Measurements from ENCODE around the gene RRP36. TPM values are rescaled to one million over a fixed set of nuclear protein-coding genes. Genes with fewer than 3 reads are reported as not detected.

Gene RRP36
- total RNA-seq, 1 experiment from 2014 or later, result 31.5 TPM

GRCh38 chr6:43070028-43070632 is 48.7 kb downstream of the RRP36 start:
- no peaks in the 10 kb centered on the region for H4K20me1 ChIP-seq (ENCODE audit: insufficient read depth, low read depth, low read length)
- H2AFZ ChIP-seq (ENCODE audit: low read length), result no peak overlapping the region
- peak; percentile 88 for DNase-seq
- no peak overlapping the region for H3K9ac ChIP-seq (ENCODE audit: low read length)
- H3K9me2 ChIP-seq (replicated peaks; ENCODE audit: insufficient read depth, low read length), result no peaks in the 10 kb centered on the region
- no peak overlapping the region for H3K4me3 ChIP-seq (ENCODE audit: low read length)
- no peaks in the 10 kb centered on the region for H3K79me2 ChIP-seq (ENCODE audit: low read length)
- H3K27me3 ChIP-seq (ENCODE audit: low read length), result no peaks in the 10 kb centered on the region
- no peaks in the 10 kb centered on the region; the same call in 1 of the 2 replicates for H3K36me3 ChIP-seq (ENCODE audit: insufficient read depth, low read length)
- no peak overlapping the region for H3K4me2 ChIP-seq (ENCODE audit: low read depth, low read length, poor library complexity, severe bottlenecking)
- H3K9me3 ChIP-seq (ENCODE audit: low read length), result no peaks in the 10 kb centered on the region
- peaks cover 12% of the 10 kb centered on the region for H3K4me1 ChIP-seq (ENCODE audit: low read length)
- H3K27ac ChIP-seq (ENCODE audit: low read length), result no peak overlapping the region

DNA sequence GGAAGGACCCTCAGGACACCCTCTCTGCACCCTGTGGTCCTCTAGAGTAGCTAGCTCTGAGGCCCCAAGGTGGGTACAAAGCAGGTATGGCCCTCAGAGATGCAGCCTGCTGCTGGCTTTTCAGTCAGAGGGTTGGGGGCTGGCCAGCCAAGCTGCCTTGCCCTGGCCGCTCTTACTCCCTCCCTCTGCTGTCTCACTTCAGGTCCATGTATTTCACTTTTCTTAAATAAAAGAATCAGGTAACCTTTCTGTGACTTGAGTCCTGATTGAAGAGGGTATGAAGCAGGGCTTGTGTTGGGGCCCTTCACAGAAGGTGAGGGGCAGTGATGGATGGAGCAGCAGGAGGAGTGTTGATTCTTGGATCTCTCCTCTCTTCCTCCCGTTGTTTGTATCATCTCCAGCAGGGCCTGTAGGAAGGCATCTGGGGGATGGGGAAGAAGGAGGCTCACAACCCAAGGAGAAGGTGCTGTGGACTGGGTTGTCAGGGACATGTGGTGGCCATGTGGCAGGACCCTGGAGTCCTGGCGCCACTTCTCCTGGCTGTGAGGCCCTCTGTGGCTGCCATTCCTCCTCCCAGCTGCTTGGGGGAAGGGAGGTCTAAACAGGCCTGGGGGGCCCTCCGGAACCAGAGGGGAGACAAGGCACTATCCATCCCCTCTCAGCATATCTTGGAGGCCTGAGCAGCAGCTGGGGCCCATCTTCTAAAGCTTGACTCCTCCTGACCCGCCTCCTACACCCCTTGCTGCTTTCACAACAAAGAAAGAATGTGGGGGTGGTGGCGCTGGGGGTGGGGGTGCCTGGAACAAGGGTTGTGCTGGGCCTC is 53.6 kb downstream of the RRP36 start:
- H3K36me3 ChIP-seq (ENCODE audit: insufficient read depth, low read length), result no peaks in the 10 kb centered on the region; the same call in 1 of the 2 replicates
- no peak overlapping the region for H3K4me3 ChIP-seq (ENCODE audit: low read length)
- H2AFZ ChIP-seq (ENCODE audit: low read length), result no peak overlapping the region

GRCh38 chr6:43075670-43076463 is 54.4 kb downstream of the RRP36 start, which contains the start of gene PTK7:
PTK7 (plus strand) TSS chr6:43076314; CDS start chr6:43076489, 175 bp downstream.
- Histone ChIP-seq H3K79me2 (ENCODE audit: low read length) (no peaks in the 10 kb centered on the region), H3K4me3 (ENCODE audit: low read length) (peak within 1 kb of the TSS; percentile 74), H3K36me3 (ENCODE audit: insufficient read depth, low read length) (no peaks in the 10 kb centered on the region; the same call in 1 of the 2 replicates), H3K27me3 (ENCODE audit: low read length) (no peaks in the 10 kb centered on the region), H3K27ac (ENCODE audit: low read length) (no peak within 1 kb of the TSS), H4K20me1 (ENCODE audit: insufficient read depth, low read depth, low read length) (0 out of 2 replicates have a peak, but pooled peaks cover 4% of the 10 kb centered on the region), H3K4me2 (ENCODE audit: low read depth, low read length, poor library complexity, severe bottlenecking) (peak within 1 kb of the TSS; percentile 91), H3K9me3 (ENCODE audit: low read length) (no peaks in the 10 kb centered on the region), H3K9ac (ENCODE audit: low read length) (peak within 1 kb of the TSS; percentile 75), H3K9me2 (replicated peaks; ENCODE audit: insufficient read depth, low read length) (no peaks in the 10 kb centered on the region), H3K4me1 (ENCODE audit: low read length) (peaks cover 13% of the 10 kb centered on the region), H2AFZ (ENCODE audit: low read length) (peak within 1 kb of the TSS; percentile 62; the same call in 1 of the 2 replicates)
- DNase-seq, result peak; percentile 73

More for the DNA sequence above, 53.6 kb downstream of the RRP36 start:
- Histone ChIP-seq H3K9ac (ENCODE audit: low read length) (no peak overlapping the region), H3K4me2 (ENCODE audit: low read depth, low read length, poor library complexity, severe bottlenecking) (peak overlapping the region; percentile 64), H4K20me1 (ENCODE audit: insufficient read depth, low read depth, low read length) (0 out of 2 replicates have a peak, but pooled peaks cover 4% of the 10 kb centered on the region), H3K9me2 (replicated peaks; ENCODE audit: insufficient read depth, low read length) (no peaks in the 10 kb centered on the region), H3K27me3 (ENCODE audit: low read length) (no peaks in the 10 kb centered on the region), H3K4me1 (ENCODE audit: low read length) (peaks cover 18% of the 10 kb centered on the region), H3K79me2 (ENCODE audit: low read length) (no peaks in the 10 kb centered on the region), H3K9me3 (ENCODE audit: low read length) (no peaks in the 10 kb centered on the region), H3K27ac (ENCODE audit: low read length) (no peak overlapping the region)
- DNase-seq, result no peak

GRCh38 chr6:43076464-43077332 is 55.3 kb downstream of the RRP36 start:
- DNase-seq, result no peak
- H3K9ac ChIP-seq (ENCODE audit: low read length), result peak overlapping the region; percentile 75
- no peaks in the 10 kb centered on the region for H3K79me2 ChIP-seq (ENCODE audit: low read length)

DNA sequence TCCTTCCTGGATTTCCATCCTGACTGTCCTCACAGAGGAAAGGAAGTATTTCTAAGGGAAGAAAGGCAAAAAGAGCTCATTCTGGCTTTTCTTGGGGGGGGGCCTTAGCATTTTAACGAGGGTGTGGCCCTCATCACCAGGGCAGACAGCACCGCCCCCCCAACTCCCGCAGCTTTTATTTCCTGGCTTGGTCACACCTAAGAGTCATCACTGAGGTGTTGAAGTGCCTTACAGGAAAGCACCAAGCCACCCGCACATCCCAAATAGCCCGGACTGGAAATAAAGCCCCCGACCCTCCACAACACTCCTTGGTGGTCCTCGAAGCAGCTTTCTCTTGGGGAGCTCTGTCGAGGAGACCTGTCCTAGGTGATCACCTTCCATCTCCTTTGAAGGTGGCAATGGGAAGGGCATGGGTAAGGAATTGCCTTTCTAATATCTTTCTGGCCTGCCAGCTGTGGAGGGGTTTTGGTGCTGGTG is 55.9 kb downstream of the RRP36 start:
- Histone ChIP-seq H3K79me2 (ENCODE audit: low read length) (no peaks in the 10 kb centered on the region), H3K4me1 (ENCODE audit: low read length) (peaks cover 13% of the 10 kb centered on the region), H3K4me2 (ENCODE audit: low read depth, low read length, poor library complexity, severe bottlenecking) (peak overlapping the region; percentile 91), H3K4me3 (ENCODE audit: low read length) (peak overlapping the region; percentile 74), H3K9me2 (replicated peaks; ENCODE audit: insufficient read depth, low read length) (no peaks in the 10 kb centered on the region), H2AFZ (ENCODE audit: low read length) (no peak overlapping the region), H3K36me3 (ENCODE audit: insufficient read depth, low read length) (no peaks in the 10 kb centered on the region; the same call in 1 of the 2 replicates), H3K9ac (ENCODE audit: low read length) (peak overlapping the region; percentile 75; the same call in 1 of the 2 replicates), H4K20me1 (ENCODE audit: insufficient read depth, low read depth, low read length) (0 out of 2 replicates have a peak, but pooled peaks cover 4% of the 10 kb centered on the region), H3K9me3 (ENCODE audit: low read length) (no peaks in the 10 kb centered on the region), H3K27me3 (ENCODE audit: low read length) (no peaks in the 10 kb centered on the region), H3K27ac (ENCODE audit: low read length) (no peak overlapping the region)
- no peak for DNase-seq

More at GRCh38 chr6:43076464-43077332, 55.3 kb downstream of the RRP36 start:
- Histone ChIP-seq H3K4me3 (ENCODE audit: low read length) (peak overlapping the region; percentile 74), H3K9me3 (ENCODE audit: low read length) (no peaks in the 10 kb centered on the region), H3K27ac (ENCODE audit: low read length) (no peak overlapping the region), H3K36me3 (ENCODE audit: insufficient read depth, low read length) (no peaks in the 10 kb centered on the region; the same call in 1 of the 2 replicates), H3K4me2 (ENCODE audit: low read depth, low read length, poor library complexity, severe bottlenecking) (peak overlapping the region; percentile 91), H2AFZ (ENCODE audit: low read length) (peak overlapping the region; percentile 62; the same call in 1 of the 2 replicates), H3K27me3 (ENCODE audit: low read length) (no peaks in the 10 kb centered on the region), H3K9me2 (replicated peaks; ENCODE audit: insufficient read depth, low read length) (no peaks in the 10 kb centered on the region), H4K20me1 (ENCODE audit: insufficient read depth, low read depth, low read length) (0 out of 2 replicates have a peak, but pooled peaks cover 4% of the 10 kb centered on the region), H3K4me1 (ENCODE audit: low read length) (peaks cover 13% of the 10 kb centered on the region)

DNA sequence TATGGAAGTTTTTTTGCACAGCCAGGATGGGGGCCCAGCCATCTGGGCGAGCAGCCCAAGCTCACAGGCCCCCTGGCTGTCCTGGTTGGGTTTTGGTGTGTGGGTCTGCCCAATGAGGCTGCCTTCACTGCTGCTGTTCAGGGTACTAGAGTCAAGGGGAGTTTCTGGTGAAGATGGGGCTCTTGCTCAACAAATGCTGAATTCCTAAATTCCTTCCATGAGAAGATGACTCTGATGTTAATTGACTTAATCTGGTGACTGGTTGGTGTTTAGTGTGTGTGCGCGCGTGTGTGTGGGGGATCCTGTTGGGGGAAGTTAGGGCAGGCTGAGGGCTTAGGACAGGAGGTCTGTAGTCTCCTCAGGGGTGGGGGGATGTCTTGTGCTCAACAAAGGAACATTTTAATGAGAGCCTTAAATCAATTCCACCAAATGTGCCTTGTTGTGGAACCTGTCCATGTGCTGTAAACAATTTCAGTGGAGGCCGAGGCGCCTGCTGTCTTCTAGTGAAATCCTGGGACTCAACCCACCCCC is 56.6 kb downstream of the RRP36 start:
- Histone ChIP-seq H3K9me2 (replicated peaks; ENCODE audit: insufficient read depth, low read length) (no peaks in the 10 kb centered on the region), H3K27ac (ENCODE audit: low read length) (no peak overlapping the region), H3K4me3 (ENCODE audit: low read length) (no peak overlapping the region), H3K27me3 (ENCODE audit: low read length) (no peaks in the 10 kb centered on the region), H4K20me1 (ENCODE audit: insufficient read depth, low read depth, low read length) (0 out of 2 replicates have a peak, but pooled peaks cover 4% of the 10 kb centered on the region), H2AFZ (ENCODE audit: low read length) (no peak overlapping the region), H3K9ac (ENCODE audit: low read length) (no peak overlapping the region), H3K4me1 (ENCODE audit: low read length) (peaks cover 13% of the 10 kb centered on the region), H3K9me3 (ENCODE audit: low read length) (no peaks in the 10 kb centered on the region), H3K79me2 (ENCODE audit: low read length) (no peaks in the 10 kb centered on the region), H3K36me3 (ENCODE audit: insufficient read depth, low read length) (no peaks in the 10 kb centered on the region; the same call in 1 of the 2 replicates), H3K4me2 (ENCODE audit: low read depth, low read length, poor library complexity, severe bottlenecking) (no peak overlapping the region)
- DNase-seq, result no peak

DNA sequence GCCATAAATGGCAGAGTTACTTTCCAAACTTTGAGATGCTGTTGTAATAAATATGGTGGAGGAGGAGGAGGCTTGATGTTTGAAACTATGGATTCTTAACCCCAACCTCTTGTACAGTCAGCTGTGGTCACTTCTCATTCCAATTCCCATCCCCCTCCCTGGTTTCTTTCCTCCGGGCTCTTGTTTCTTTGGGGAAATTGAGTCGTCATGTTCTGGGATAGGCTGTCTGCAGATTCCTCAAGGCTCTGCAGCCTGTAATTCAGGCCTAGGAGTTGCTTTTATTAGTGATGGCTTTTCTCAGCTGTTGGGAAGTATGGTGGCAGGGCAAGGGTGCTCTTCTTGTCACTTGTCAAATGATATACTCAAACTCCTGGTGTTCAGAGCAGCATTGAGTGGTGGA is 57.3 kb downstream of the RRP36 start:
- 0 out of 2 replicates have a peak, but pooled peaks cover 4% of the 10 kb centered on the region for H4K20me1 ChIP-seq (ENCODE audit: insufficient read depth, low read depth, low read length)
- H3K4me2 ChIP-seq (ENCODE audit: low read depth, low read length, poor library complexity, severe bottlenecking), result no peak overlapping the region
- H3K9me3 ChIP-seq (ENCODE audit: low read length), result no peaks in the 10 kb centered on the region
- no peak overlapping the region for H3K4me3 ChIP-seq (ENCODE audit: low read length)
- H3K79me2 ChIP-seq (ENCODE audit: low read length), result no peaks in the 10 kb centered on the region
- no peaks in the 10 kb centered on the region for H3K9me2 ChIP-seq (replicated peaks; ENCODE audit: insufficient read depth, low read length)
- H3K36me3 ChIP-seq (ENCODE audit: insufficient read depth, low read length), result no peaks in the 10 kb centered on the region
- DNase-seq, result no peak
- H2AFZ ChIP-seq (ENCODE audit: low read length), result no peak overlapping the region
- H3K27ac ChIP-seq (ENCODE audit: low read length), result no peak overlapping the region
- H3K9ac ChIP-seq (ENCODE audit: low read length), result no peak overlapping the region
- H3K27me3 ChIP-seq (ENCODE audit: low read length), result no peaks in the 10 kb centered on the region
- H3K4me1 ChIP-seq (ENCODE audit: low read length), result peaks cover 13% of the 10 kb centered on the region

Measured in Karpas-422 (cell line).